Activated T-helper 9 cell treated with anti-CD3 and anti-CD28 coated beads, Interleukin-2, amount 50 U/mL, for 16 hours (primary cell): ENCODE measurements around the gene RBMY1A1.
"Not testable (repeated sequence)": the region's sequence is repeated elsewhere in the genome, so short reads cannot be mapped to it uniquely, and the experiment has no call there.

Source experiments
- DNase-seq: peaks from one replicate; pipeline ENCODE4 v3.0.0-alpha.2; 2020; ENCODE audit warnings: low read depth

RBMY1A1 gene

DNA sequence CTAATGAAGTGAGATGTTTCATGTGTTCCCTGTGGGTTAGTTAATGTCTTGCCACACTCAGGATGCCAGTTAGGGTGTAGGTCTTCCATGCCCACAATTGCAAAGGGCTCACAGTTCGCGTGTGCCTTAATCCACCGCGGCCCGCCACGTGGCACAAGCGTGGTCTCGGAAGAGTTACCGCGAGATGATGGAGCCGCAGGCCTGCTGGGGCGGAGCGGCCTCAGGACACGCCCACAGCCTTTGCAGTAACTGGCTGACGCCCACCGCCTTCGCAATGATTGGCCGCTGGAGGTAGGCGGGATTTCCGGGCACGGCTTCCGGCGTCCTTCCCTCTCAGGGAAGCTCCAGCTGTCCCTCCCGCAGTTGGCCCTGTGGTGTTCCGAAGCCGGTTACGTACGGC, at the start of gene RBMY1A1:
RBMY1A1 (plus strand) TSS at position 301 of the 400 bp plus-strand sequence. CDS start 2,013 bp downstream, outside the sequence.
- not testable (repeated sequence) for DNase-seq

DNA sequence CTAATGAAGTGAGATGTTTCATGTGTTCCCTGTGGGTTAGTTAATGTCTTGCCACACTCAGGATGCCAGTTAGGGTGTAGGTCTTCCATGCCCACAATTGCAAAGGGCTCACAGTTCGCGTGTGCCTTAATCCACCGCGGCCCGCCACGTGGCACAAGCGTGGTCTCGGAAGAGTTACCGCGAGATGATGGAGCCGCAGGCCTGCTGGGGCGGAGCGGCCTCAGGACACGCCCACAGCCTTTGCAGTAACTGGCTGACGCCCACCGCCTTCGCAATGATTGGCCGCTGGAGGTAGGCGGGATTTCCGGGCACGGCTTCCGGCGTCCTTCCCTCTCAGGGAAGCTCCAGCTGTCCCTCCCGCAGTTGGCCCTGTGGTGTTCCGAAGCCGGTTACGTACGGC, 23.6 kb upstream of the RBMY1A1 start, which contains the start of gene RBMY1B:
RBMY1B (plus strand) TSS at position 301 of the 400 bp plus-strand sequence. CDS start 2,013 bp downstream, outside the sequence.
- not testable (repeated sequence) for DNase-seq

DNA sequence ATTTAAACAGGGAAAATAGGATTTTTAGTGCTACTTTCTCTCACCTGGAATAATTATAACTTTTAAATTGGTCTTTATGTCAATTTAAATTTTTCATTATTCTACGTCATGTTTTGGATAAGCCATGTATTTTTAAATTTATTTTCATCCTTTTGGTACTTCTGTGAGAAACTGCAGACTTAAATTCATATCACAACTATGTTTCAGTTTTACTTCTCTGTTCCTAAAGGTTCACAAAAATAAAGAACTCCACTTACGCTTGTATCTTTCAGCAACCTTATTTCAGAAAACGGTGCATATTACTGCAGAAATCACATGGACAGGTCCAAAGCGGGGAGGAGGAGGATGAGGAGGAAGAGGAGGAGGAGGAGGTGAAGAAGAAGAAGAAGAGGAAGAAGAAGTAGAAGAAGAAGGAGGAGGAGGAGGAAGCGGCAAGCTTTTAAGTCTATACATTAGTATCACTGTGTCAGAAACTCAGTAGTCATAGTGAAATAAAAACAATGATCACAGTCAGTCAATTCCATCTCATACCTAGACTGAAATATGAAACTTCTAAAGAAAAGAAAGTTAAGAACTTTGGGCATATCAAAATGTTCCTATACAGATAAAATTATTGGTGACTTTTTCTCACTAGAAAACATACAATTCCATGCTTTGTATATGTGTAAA, 24.8 kb downstream of the RBMY1A1 start:
- DNase-seq: not testable (repeated sequence)

DNA sequence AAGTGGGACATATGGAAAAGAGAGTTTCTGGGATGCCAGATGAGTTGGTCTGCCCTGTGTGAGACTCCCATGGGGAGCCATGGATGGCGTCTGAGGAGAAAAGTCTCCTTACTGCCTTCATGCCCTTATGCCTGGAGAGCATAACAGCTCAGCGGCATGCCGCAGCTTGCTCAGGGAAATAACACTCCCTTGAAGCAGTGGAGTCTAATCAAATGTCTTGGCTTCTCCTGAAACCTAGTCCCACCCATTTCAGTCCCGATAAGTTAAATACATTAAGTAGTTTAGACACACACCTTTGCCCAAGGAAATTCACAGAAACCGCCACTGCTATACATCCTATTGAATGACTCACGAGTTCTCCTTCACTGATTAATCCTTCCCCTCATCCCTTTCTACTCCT, 50.8 kb downstream of the RBMY1A1 start:
- no peak for DNase-seq

DNA sequence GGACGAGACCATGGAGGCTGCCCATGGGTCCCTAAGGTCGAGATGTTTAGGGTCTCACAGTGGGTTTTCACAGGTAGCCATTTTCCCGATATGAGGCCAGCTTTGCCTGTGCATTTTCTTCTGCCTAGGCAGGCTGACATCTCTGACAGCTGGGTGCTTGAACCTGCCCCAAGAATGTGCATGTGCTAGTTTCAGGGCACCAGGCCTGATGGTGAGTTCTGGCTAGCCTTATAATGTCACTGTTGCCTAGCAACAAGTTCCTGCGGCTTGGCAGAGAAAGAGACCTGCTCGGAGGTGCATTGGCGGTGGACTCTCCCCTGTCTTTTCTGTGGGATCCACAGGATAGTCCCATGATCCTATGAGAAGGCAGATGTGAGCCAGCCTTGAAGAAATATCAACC, 51.8 kb downstream of the RBMY1A1 start:
- DNase-seq: not testable (repeated sequence)

DNA sequence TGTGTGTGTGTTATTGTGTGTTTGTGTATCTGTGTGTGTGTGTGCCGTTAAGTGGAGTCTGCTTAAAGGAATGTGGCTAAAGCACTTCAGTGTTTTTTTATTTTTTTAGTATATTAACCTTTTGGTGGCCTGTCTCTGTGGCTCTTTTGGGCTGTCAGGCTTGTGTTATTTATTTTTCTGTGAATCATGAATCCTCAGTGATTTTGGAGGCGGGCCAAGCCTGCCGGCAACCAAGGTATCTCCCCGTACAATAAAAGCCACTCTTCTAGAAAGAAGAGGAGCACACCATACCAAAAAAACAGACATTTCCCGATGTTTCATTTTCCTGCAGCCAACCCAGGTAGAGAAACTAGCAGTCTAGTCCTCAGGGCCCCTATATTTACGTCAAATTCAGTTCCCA, 57.4 kb downstream of the RBMY1A1 start:
- DNase-seq: no peak

DNA sequence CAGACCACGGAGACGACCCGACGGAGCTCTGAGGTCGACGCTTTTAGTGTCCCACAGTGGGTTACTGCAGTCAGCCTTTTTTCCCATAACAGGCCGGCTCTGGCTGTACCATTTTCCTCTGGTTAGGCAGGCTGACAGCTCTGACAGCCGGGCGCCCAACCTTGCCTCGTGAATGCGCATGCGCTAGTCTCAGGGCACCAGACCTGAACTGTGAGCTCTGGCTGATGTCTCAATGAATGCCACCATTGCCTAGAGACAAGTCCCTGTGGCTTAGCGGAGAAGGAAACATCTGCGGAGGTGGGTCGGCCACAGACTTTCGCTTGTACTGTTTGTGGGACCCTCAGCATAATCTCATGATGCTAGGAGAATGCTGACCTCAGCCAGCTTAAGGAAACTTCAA, 61.6 kb downstream of the RBMY1A1 start:
- not testable (repeated sequence) for DNase-seq
